Brain microvascular endothelial cell (primary cell): ENCODE data around the gene FOXM1.

ENCODE experiments used
- DNase-seq: peaks from one replicate; pipeline ENCODE4 v3.0.0-alpha.2; 2020
- H3K27ac ChIP-seq: fragments of 250-450 bp; sonication (Bioruptor Pico); 2 replicates; pipeline ENCODE4 v1.5.1; 2020; ENCODE audit warnings: mild to moderate bottlenecking, moderate library complexity
- H3K27me3 ChIP-seq: fragments of 250-450 bp; sonication (Bioruptor Pico); replicated peaks from 2 replicates; pipeline ENCODE4 v1.5.1; 2020; ENCODE audit warnings: mild to moderate bottlenecking
- H3K36me3 ChIP-seq: fragments of 250-450 bp; sonication (Bioruptor Pico); replicated peaks from 2 replicates; pipeline ENCODE4 v1.5.1; 2020; ENCODE audit warnings: mild to moderate bottlenecking
- H3K4me3 ChIP-seq: 2 replicates; pipeline ENCODE4 v1.5.1; 2011; ENCODE audit warnings: low read depth, mild to moderate bottlenecking, control low read depth, low read length, moderate library complexity
- in situ Hi-C: cut with HindIII; loops from 2 replicates; pipeline ENCODE4 v1.10.0; 2017; ENCODE audit warnings: low sequenced_read_pairs, low pct_ligation_motif_present
- TF ChIP-seq, protein P1 (sequence below): IDR thresholded peaks from 2 replicates; pipeline ENCODE4 v1.5.1; 2011; ENCODE audit warnings: low read depth, mild to moderate bottlenecking, moderate library complexity, low read length, control low read depth, inconsistent platforms; ENCODE audit errors: missing control alignments

FOXM1 gene

DNA sequence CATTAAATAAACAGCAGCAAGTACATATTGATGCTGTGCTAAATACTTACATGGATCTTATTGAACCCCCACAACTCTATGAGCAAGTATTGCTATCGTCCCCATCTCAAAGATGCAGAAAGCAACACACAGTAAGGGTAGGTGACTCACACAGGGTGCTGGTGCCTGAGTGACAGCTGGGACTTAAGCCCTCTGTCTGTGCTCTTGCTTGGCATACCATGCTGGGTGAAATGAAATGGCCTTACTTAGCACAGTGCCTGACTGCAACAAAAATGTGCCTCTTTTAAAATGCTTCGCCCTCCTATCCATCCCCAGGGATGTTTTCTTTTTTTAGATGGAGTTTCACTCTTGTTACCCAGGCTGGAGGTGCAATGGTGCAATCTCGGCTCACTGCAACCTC is 20.9 kb downstream of the FOXM1 start:
- Histone ChIP-seq H3K27me3 (no peaks in the 10 kb centered on the region), H3K4me3 (no peak overlapping the region), H3K36me3 (no peaks in the 10 kb centered on the region), H3K27ac (no peak overlapping the region)
- TF ChIP-seq, protein P1, sequence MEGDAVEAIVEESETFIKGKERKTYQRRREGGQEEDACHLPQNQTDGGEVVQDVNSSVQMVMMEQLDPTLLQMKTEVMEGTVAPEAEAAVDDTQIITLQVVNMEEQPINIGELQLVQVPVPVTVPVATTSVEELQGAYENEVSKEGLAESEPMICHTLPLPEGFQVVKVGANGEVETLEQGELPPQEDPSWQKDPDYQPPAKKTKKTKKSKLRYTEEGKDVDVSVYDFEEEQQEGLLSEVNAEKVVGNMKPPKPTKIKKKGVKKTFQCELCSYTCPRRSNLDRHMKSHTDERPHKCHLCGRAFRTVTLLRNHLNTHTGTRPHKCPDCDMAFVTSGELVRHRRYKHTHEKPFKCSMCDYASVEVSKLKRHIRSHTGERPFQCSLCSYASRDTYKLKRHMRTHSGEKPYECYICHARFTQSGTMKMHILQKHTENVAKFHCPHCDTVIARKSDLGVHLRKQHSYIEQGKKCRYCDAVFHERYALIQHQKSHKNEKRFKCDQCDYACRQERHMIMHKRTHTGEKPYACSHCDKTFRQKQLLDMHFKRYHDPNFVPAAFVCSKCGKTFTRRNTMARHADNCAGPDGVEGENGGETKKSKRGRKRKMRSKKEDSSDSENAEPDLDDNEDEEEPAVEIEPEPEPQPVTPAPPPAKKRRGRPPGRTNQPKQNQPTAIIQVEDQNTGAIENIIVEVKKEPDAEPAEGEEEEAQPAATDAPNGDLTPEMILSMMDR = no peak
- DNase-seq = no peak
- in situ Hi-C loops = no loop called here

- Histone ChIP-seq H3K36me3 (no peaks in the 10 kb centered on the region), H3K27me3 (no peaks in the 10 kb centered on the region), H3K4me3 (no peak overlapping the region), H3K27ac (no peak overlapping the region)
- no peak for DNase-seq
- TF ChIP-seq, protein P1 = no peak
- in situ Hi-C loops = no loop called here
These were observed 21.4 kb downstream of the FOXM1 start for GRCh38 chr12:2855546-2855945.

DNA sequence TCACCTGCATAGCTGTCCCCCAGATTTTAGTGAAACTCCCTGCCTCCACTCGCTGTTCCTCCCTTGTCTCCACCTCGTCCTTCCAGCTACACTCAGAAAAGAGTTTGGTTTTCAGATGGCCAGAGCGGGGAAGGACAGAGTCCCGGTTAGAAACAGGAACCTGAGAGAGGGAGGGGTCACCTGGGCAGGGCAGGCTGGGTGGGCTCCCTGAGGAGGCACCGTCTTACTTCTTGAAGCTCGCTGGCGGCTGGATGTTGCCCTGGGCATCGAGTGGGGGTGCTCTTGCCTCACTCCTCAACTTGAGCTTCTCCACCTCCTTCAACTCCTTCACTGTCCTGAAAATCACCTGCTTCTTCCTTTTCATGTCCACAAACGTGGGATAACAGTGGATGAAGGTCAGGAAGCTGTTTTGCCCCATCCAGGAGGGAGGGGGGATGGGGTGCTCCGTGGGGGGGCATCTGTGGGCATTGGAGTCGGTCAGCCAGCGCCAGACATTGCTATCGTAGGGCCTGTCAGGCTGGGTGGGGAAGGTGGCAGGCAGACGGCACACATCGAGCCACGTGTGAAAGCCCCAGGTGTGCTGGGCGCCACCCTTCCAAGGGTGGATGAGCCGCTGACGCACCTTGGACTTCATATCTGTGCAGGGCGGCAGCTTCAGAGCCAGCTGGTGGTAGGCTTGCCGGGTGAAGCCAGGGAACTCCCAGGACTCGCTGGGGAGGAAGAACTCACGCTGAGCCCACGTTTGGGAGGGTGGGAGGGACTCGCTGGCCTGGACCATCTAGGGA is 22.1 kb downstream of the FOXM1 start:
- H3K27ac ChIP-seq = no peak overlapping the region
- TF ChIP-seq, protein P1 = no peak
- no peak overlapping the region for H3K4me3 ChIP-seq
- H3K27me3 ChIP-seq = no peaks in the 10 kb centered on the region
- in situ Hi-C loops = no loop called here
- no peak for DNase-seq
- H3K36me3 ChIP-seq = no peaks in the 10 kb centered on the region

- DNase-seq = peak; percentile 85
- H3K36me3 ChIP-seq = no peaks in the 10 kb centered on the region
- no peak overlapping the region for H3K4me3 ChIP-seq
- in situ Hi-C loops = no loop called here
- TF ChIP-seq, protein P1 = peak; percentile 98
- no peak overlapping the region for H3K27ac ChIP-seq
- H3K27me3 ChIP-seq = no peaks in the 10 kb centered on the region
These were observed 23.3 kb downstream of the FOXM1 start for GRCh38 chr12:2853626-2854025.

- no peak for DNase-seq
- TF ChIP-seq, protein P1 = no peak
- in situ Hi-C loops = no loop called here
- Histone ChIP-seq H3K36me3 (no peaks in the 10 kb centered on the region), H3K27me3 (no peaks in the 10 kb centered on the region), H3K27ac (no peak overlapping the region), H3K4me3 (no peak overlapping the region)
These were observed 25.0 kb downstream of the FOXM1 start for GRCh38 chr12:2851931-2852330.

DNA sequence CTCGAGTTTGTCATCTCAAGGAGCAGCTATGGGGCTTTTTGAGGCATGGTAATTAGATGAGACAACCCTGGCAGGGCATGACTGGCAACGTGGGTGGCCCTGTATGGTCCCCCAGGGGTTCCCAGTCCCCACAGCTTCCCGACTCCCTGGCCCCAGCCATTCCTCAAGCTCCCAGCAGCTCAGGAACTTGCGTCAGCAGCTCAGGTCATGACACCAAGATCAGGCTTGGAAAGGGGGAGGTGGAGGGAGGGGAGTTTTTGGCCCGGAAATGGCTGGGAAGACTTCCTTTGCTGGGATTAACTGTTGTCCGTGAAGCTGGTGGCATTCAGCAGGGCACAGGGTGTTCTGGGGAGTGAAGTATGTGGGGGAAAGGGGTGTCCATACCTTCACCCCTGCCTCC is 31.7 kb downstream of the FOXM1 start:
- TF ChIP-seq, protein P1 = no peak
- DNase-seq = peak; percentile 86
- peak overlapping the region; percentile 85 for H3K27ac ChIP-seq
- no peaks in the 10 kb centered on the region for H3K36me3 ChIP-seq
- in situ Hi-C loops = no loop called here
- no peaks in the 10 kb centered on the region for H3K27me3 ChIP-seq
- peak overlapping the region; percentile 17 for H3K4me3 ChIP-seq
